Stimulated activated CD8-positive, alpha-beta memory T cell treated with anti-CD3 and anti-CD28 coated beads, Interleukin-7, amount 100 ng/mL, for 24 hours (primary cell): ENCODE data around the gene CCDC33.

ENCODE experiments used
- DNase-seq: peaks from one replicate; pipeline ENCODE4 v3.0.0-alpha.2; 2020; ENCODE audit warnings: low read depth

The CCDC33 gene

DNA sequence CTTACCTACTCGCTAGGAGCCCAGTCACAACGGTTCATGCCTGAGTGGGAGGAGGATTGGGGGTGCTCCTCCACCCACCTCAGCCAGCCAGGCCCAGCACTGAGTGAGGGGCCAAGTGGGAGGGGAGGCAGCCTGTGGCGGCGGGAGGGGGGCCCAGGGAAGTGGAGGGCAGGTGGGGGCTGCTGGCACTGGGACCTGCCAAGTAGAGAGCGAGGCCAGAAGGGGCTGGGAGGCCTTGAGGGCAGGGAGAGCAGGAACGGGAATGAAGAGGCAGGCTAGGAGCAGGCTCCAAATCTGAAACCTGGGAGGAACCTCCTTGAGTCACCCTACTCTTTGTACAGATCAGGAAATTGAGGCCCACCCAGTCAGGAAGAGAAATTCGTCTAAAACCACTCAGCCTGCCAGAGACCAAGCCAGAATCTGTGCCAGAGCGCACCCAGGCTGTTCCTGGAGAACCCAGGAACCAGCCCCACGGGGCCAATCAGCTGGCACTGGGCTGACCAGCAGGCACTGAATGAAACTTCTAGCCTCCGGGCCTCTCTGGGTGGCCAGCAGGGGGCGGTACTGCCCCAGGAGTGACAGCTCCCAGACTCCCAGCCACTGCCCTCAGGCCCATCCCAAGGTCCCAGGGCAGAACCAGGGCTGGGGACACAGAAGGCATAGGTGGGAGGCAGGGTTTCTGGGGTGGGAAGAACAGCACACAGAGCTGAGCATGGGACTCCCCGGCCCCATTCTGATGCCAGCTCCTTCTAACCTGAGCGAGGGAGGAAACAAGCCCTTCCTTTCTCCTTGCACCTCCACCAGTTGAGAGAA, 146.1 kb downstream of the CCDC33 start:
- no peak for DNase-seq

DNA sequence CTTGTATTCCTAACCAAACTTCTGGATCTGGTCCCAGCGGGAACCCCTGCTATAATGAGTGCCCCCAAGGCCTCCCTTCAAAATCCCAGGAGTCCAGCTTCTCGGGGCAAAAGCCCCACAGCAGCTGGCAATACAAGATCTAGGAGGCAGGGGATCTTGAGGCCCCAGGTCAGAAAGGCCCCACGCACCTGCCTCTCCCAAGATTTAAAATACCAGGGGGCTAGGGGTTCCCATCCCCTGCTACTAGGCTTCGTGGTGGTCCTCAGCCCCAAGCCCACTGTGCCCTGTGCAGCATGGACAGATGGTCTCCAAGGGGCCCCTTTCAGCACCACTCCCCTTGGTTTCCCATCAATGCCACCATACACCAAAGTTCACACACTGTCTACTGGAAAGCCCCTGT, 147.2 kb downstream of the CCDC33 start:
- DNase-seq = no peak

DNA sequence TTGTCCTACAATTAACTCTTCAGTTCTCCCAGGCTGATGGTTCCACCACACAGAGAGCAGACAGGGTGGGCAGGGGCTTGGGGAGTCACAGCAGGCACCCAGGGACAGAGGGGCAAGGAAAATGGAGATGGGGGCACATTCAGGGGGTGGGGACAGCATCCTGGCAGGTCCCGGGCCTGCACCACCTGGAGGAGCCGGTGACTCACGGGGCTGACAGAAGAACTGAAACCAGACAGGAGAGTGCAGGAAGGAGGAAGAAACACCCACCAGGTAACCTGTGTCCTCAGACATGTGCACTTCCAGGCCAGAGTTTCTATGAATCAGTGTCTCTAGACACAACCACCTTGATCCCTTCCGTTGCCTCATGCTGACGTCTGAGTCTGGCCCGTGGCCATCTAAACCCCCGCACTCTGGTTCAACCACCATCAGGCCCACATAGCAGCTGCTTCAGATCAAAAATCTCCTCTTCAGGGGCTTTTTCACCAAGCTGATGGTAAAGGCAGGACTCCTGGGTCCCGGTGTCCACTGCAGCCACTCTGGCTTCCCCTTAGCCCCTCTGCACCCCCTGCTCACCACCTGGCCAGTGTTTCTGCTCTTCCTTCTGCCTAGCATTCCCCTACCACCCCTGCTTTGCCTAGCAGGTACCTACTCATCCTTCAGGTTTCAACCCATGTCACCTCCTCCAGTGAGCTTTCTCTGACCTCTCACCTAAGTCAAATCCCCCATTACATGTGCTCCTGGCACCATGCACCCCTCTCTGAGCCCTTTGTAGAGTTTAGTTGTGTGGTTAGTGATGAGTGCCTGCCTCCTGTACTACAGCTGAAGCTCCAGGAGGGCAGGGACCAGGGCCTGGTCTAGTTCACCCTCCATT, 147.8 kb downstream of the CCDC33 start:
- peak; percentile 52 for DNase-seq

DNA sequence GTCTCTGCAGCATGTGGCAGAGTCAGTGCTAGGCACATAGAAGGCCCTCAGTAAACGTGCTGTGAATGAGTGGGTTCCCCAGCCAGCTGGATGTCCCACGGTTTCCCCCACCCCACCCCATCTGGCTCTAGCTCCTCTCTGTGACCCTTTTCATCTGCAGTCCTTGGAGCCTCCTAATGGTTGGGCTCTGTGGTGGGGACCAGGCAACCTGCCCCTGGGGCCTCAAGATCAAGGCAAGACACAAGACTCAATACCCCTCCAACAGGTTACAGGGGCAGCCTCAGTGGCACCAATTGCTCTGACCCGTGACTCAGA, 148.4 kb downstream of the CCDC33 start:
- no peak for DNase-seq

DNA sequence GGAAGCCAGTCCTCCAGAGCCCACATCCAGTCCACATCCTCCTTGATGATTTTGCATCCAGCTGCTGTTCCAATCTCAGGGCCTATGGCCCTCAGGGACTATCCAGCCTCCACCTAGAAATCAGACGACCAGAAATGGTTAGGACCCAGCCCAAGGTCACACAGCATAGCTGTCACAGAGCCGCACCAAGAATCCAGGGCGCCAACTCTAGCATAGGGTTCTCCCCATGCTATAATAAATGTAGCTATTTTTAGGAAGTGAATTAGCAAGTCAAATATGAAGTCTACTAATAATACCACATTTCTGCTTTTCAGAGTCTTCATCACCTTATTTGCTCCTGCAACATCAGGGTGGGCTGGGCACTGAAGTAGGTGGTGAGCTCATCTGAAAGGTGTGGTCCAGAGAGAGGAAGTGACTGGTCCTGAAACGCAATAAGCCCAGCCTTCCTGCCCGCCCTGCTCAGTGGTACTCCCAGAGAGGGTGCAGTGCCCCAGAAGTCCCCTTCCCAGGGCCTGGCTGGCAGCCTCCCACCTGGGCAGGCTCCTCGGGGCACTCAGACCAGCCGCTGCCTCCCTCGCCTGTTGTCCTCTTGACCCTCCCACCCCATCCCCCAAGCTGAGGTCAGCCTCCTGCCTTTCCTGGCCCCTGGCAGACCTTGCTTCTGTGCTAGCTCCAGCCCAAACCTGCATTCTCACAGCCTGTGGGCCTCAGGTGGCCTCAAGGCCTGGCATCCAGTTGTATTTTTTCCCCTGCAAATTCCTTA, 148.9 kb downstream of the CCDC33 start:
- no peak for DNase-seq

DNA sequence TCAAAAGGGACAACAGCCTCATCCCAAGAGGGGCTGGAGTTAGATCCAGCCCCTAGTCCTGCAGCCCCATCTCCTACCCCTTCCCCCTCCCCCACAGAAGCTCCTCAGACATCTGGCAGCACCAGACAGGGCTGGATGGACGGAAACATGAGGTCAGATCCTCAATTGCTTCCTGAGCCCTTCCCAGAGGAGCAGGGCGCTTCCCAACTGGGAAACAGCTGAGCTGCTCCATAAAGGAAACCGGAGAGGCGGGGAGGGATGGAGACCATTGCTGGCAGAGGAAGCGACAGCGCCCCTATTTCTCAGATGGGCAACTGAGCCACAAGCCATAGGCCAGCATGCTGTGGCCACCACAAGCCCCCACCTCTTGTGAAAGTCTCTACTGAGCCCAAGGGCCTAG, 149.6 kb downstream of the CCDC33 start:
- no peak for DNase-seq
